Measurements from ENCODE around the gene TBXAS1. TPM values are rescaled to one million over a fixed set of nuclear protein-coding genes. Genes with fewer than 3 reads are reported as not detected.

TBXAS1 gene
- total RNA-seq, 4 donors from 2014 or later = 9.0 to 22.2 (median 14.6) TPM

GRCh38 chr7:139993592-139993991 is 164.5 kb downstream of the TBXAS1 start:
- Histone ChIP-seq H3K27me3 (no peaks in the 10 kb centered on the region), H3K4me3 (no peak overlapping the region), H3K9me3 (no peaks in the 10 kb centered on the region), H3K4me1 (no peaks in the 10 kb centered on the region), H3K36me3 (no peaks in the 10 kb centered on the region), H3K27ac (no peak overlapping the region)
- intact Hi-C loops (cut with DNase I; ENCODE audit: low total_unique reads) (loop anchor here (5.0 kb wide), 1 partner anchor 1454 kb away; no protein-coding TSS in a partner anchor), in situ Hi-C loops (cut with MboI; ENCODE audit: low pct_ligation_motif_present in 1 of 4, low pct_unique_long_range_greater_than_20kb in 1 of 4, low sequenced_read_pairs in 3 of 4) (no loop called here)
- 83 to 100% methylated on average over 2 of the region's 2 CpGs for WGBS, 2 donors (ENCODE audit: low coverage in 1 of 2)
- no peak for DNase-seq
- TF ChIP-seq EP300 (IDR thresholded peaks at IDR 0.05; ENCODE audit: low read depth) = no peak
- no peak for TF ChIP-seq POLR2AphosphoS5 (IDR thresholded peaks at IDR 0.05)

- no peak for TF ChIP-seq POLR2AphosphoS5 (IDR thresholded peaks at IDR 0.05)
- no peak for TF ChIP-seq POLR2A (IDR thresholded peaks at IDR 0.05)
- no peak for TF ChIP-seq EP300 (IDR thresholded peaks at IDR 0.05; ENCODE audit: low read depth)
- TF ChIP-seq CTCF (IDR thresholded peaks at IDR 0.05) = no peak
- Histone ChIP-seq H3K36me3 (no peaks in the 10 kb centered on the region), H3K4me1 (no peaks in the 10 kb centered on the region), H3K27me3 (no peaks in the 10 kb centered on the region), H3K4me3 (no peak overlapping the region), H3K27ac (no peak overlapping the region), H3K9me3 (no peaks in the 10 kb centered on the region)
- in situ Hi-C loops (cut with MboI; ENCODE audit: low pct_ligation_motif_present in 1 of 4, low pct_unique_long_range_greater_than_20kb in 1 of 4, low sequenced_read_pairs in 3 of 4) = no loop called here
- WGBS, 2 donors (ENCODE audit: low coverage in 1 of 2) = 73% methylated on average over 1 of the region's 1 CpG; no CpG with 5 or more reads in 1 of the 2 donors
- intact Hi-C loops (cut with DNase I; ENCODE audit: low total_unique reads) = loop anchor here (5.0 kb wide), 1 partner anchor 1453 kb away; no protein-coding TSS in a partner anchor
- DNase-seq = no peak
These were observed 165.3 kb downstream of the TBXAS1 start for GRCh38 chr7:139994356-139994755.

GRCh38 chr7:139995017-139995915 is 166.2 kb downstream of the TBXAS1 start:
- in situ Hi-C loops (cut with MboI; ENCODE audit: low pct_ligation_motif_present in 1 of 4, low pct_unique_long_range_greater_than_20kb in 1 of 4, low sequenced_read_pairs in 3 of 4) = loop anchor here in 1 of 4 donors (5.0 kb wide), 1 partner anchor 348 kb away; no protein-coding TSS in a partner anchor
- no peak overlapping the region for H3K27ac ChIP-seq

GRCh38 chr7:139998572-139998971 is 169.5 kb downstream of the TBXAS1 start:
- Histone ChIP-seq H3K36me3 (no peaks in the 10 kb centered on the region), H3K4me1 (no peaks in the 10 kb centered on the region), H3K27me3 (no peaks in the 10 kb centered on the region), H3K4me3 (no peak overlapping the region), H3K27ac (no peak overlapping the region), H3K9me3 (no peaks in the 10 kb centered on the region)
- intact Hi-C loops (cut with DNase I; ENCODE audit: low total_unique reads) (no loop called here), in situ Hi-C loops (cut with MboI; ENCODE audit: low pct_ligation_motif_present in 1 of 4, low pct_unique_long_range_greater_than_20kb in 1 of 4, low sequenced_read_pairs in 3 of 4) (loop anchor here in 1 of 4 donors (5.0 kb wide), 1 partner anchor 351 kb away; no protein-coding TSS in a partner anchor)
- TF ChIP-seq EP300 (IDR thresholded peaks at IDR 0.05; ENCODE audit: low read depth) (no peak), POLR2AphosphoS5 (IDR thresholded peaks at IDR 0.05) (no peak), POLR2A (IDR thresholded peaks at IDR 0.05) (no peak), CTCF (IDR thresholded peaks at IDR 0.05) (no peak)
- no peak for DNase-seq
- WGBS, 2 donors (ENCODE audit: low coverage in 1 of 2) = 56 to 91% methylated on average over 1 to 4 of the region's 4 CpGs

More at GRCh38 chr7:139995017-139995915, 166.2 kb downstream of the TBXAS1 start:
- intact Hi-C loops (cut with DNase I; ENCODE audit: low total_unique reads) = no loop called here
- no peaks in the 10 kb centered on the region for H3K9me3 ChIP-seq
- no peaks in the 10 kb centered on the region for H3K4me1 ChIP-seq
- H3K27me3 ChIP-seq = no peaks in the 10 kb centered on the region
- H3K4me3 ChIP-seq = no peak overlapping the region
- H3K36me3 ChIP-seq = no peaks in the 10 kb centered on the region
- WGBS, 2 donors (ENCODE audit: low coverage in 1 of 2) = 62 to 80% methylated on average over 1 to 19 of the region's 19 CpGs
- TF ChIP-seq POLR2AphosphoS5 (IDR thresholded peaks at IDR 0.05) (no peak), EP300 (IDR thresholded peaks at IDR 0.05; ENCODE audit: low read depth) (no peak), POLR2A (IDR thresholded peaks at IDR 0.05) (no peak), CTCF (IDR thresholded peaks at IDR 0.05) (no peak)
- DNase-seq = no peak

All from transverse colon (tissue), 4 donors.